ENCODE measurements around the gene SGSM2.

DNA sequence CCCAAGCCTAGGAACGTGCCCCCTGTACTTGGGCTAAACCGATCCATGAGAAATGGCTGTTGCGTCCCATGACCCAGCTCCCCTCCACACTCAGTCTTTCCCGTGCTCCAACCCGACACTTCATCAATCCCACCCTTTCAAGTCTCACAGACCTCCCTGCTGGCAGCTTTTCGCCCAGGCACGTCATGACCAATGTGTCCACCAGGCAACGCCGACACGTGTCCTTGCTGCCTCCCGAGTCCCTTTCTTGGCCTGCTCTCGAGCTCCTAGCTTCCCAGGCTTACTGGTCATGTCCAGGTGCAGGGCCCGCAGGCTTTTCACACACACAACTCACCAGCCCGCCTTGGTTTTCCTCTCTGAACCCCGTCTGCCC is 51.4 kb downstream of the SGSM2 start:
- TF ChIP-seq, protein P1, sequence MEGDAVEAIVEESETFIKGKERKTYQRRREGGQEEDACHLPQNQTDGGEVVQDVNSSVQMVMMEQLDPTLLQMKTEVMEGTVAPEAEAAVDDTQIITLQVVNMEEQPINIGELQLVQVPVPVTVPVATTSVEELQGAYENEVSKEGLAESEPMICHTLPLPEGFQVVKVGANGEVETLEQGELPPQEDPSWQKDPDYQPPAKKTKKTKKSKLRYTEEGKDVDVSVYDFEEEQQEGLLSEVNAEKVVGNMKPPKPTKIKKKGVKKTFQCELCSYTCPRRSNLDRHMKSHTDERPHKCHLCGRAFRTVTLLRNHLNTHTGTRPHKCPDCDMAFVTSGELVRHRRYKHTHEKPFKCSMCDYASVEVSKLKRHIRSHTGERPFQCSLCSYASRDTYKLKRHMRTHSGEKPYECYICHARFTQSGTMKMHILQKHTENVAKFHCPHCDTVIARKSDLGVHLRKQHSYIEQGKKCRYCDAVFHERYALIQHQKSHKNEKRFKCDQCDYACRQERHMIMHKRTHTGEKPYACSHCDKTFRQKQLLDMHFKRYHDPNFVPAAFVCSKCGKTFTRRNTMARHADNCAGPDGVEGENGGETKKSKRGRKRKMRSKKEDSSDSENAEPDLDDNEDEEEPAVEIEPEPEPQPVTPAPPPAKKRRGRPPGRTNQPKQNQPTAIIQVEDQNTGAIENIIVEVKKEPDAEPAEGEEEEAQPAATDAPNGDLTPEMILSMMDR (conservative IDR thresholded peaks at IDR 0.05): no peak
- no peak for TF ChIP-seq EZH2 (IDR thresholded peaks at IDR 0.05; ENCODE audit: low read depth)
